ENCODE data around the gene ETS2.

ETS2 gene

GRCh38 chr21:38802050-38803026 lies 3.4 kb upstream of the ETS2 start:
- Histone ChIP-seq H4K20me1 (ENCODE audit: insufficient read depth, low read length) (no peaks in the 10 kb centered on the region), H3F3A (ENCODE audit: insufficient read depth, low read length) (no peaks in the 10 kb centered on the region), H2AFZ (ENCODE audit: low read length) (no peak overlapping the region), H3K4me1 (ENCODE audit: low read length) (0 out of 2 replicates have a peak, but pooled peaks cover 5% of the 10 kb centered on the region), H3K27me3 (replicated peaks; ENCODE audit: insufficient read depth, low read length) (peaks cover 64% of the 10 kb centered on the region), H3K79me2 (ENCODE audit: low read length) (no peaks in the 10 kb centered on the region), H3K4me2 (ENCODE audit: low read depth, low read length) (no peak overlapping the region), H3K9me2 (replicated peaks; ENCODE audit: insufficient read depth, low read length) (no peaks in the 10 kb centered on the region), H3K9ac (ENCODE audit: low read length) (no peak overlapping the region), H3K27ac (ENCODE audit: low read length) (no peak overlapping the region), H3K36me3 (replicated peaks; ENCODE audit: insufficient read depth, low read length) (no peaks in the 10 kb centered on the region), H3K9me3 (replicated peaks; ENCODE audit: insufficient read depth, low read length) (no peaks in the 10 kb centered on the region), H3K4me3 (ENCODE audit: low read length) (no peak overlapping the region)
- TF ChIP-seq CTCF (IDR thresholded peaks at IDR 0.05; ENCODE audit: low read length) = no peak
- TF ChIP-seq EZH2phosphoT487 (IDR thresholded peaks at IDR 0.05; ENCODE audit: low read length) = no peak
- no peak for TF ChIP-seq EZH2 (optimal IDR thresholded peaks at IDR 0.05; ENCODE audit: low read depth, low read length)
- DNase-seq = no peak

- Histone ChIP-seq H3K9ac (ENCODE audit: low read length) (no peak overlapping the region), H3K9me3 (replicated peaks; ENCODE audit: insufficient read depth, low read length) (no peaks in the 10 kb centered on the region), H3K79me2 (ENCODE audit: low read length) (no peaks in the 10 kb centered on the region), H3K9me2 (replicated peaks; ENCODE audit: insufficient read depth, low read length) (no peaks in the 10 kb centered on the region), H3K27me3 (replicated peaks; ENCODE audit: insufficient read depth, low read length) (peaks cover 64% of the 10 kb centered on the region), H3K4me3 (ENCODE audit: low read length) (no peak overlapping the region), H3F3A (ENCODE audit: insufficient read depth, low read length) (no peaks in the 10 kb centered on the region), H3K36me3 (replicated peaks; ENCODE audit: insufficient read depth, low read length) (no peaks in the 10 kb centered on the region), H4K20me1 (ENCODE audit: insufficient read depth, low read length) (no peaks in the 10 kb centered on the region), H3K4me2 (ENCODE audit: low read depth, low read length) (no peak overlapping the region), H3K27ac (ENCODE audit: low read length) (no peak overlapping the region), H2AFZ (ENCODE audit: low read length) (no peak overlapping the region), H3K4me1 (ENCODE audit: low read length) (0 out of 2 replicates have a peak, but pooled peaks cover 5% of the 10 kb centered on the region)
- no peak for DNase-seq
- TF ChIP-seq CTCF (IDR thresholded peaks at IDR 0.05; ENCODE audit: low read length) (no peak), EZH2phosphoT487 (IDR thresholded peaks at IDR 0.05; ENCODE audit: low read length) (no peak), EZH2 (optimal IDR thresholded peaks at IDR 0.05; ENCODE audit: low read depth, low read length) (no peak)
Observed at GRCh38 chr21:38803075-38803660, 2.6 kb upstream of the ETS2 start.

GRCh38 chr21:38804030-38804788 lies 1.5 kb upstream of the ETS2 start:
- DNase-seq = no peak
- Histone ChIP-seq H3K9me3 (replicated peaks; ENCODE audit: insufficient read depth, low read length) (no peaks in the 10 kb centered on the region), H3K27ac (ENCODE audit: low read length) (no peak overlapping the region), H2AFZ (ENCODE audit: low read length) (no peak overlapping the region), H3K4me2 (ENCODE audit: low read depth, low read length) (peak overlapping the region; percentile 90; the same call in 1 of the 2 replicates), H4K20me1 (ENCODE audit: insufficient read depth, low read length) (no peaks in the 10 kb centered on the region), H3F3A (ENCODE audit: insufficient read depth, low read length) (no peaks in the 10 kb centered on the region), H3K79me2 (ENCODE audit: low read length) (no peaks in the 10 kb centered on the region), H3K27me3 (replicated peaks; ENCODE audit: insufficient read depth, low read length) (peaks cover 60% of the 10 kb centered on the region), H3K4me1 (ENCODE audit: low read length) (0 out of 2 replicates have a peak, but pooled peaks cover 5% of the 10 kb centered on the region), H3K4me3 (ENCODE audit: low read length) (no peak overlapping the region), H3K9me2 (replicated peaks; ENCODE audit: insufficient read depth, low read length) (no peaks in the 10 kb centered on the region), H3K36me3 (replicated peaks; ENCODE audit: insufficient read depth, low read length) (no peaks in the 10 kb centered on the region), H3K9ac (ENCODE audit: low read length) (no peak overlapping the region)
- TF ChIP-seq CTCF (IDR thresholded peaks at IDR 0.05; ENCODE audit: low read length) (no peak), EZH2 (optimal IDR thresholded peaks at IDR 0.05; ENCODE audit: low read depth, low read length) (no peak), EZH2phosphoT487 (IDR thresholded peaks at IDR 0.05; ENCODE audit: low read length) (no peak)
